Measurements from ENCODE around the gene ADAMTS4. TPM values are rescaled to one million over a fixed set of nuclear protein-coding genes. Genes with fewer than 3 reads are reported as not detected.

Gene ADAMTS4
- total and polyA plus RNA-seq, 9 of the 15 experiments (the other 6 are each of a cell fraction or from before 2014, with no cell fraction given) = 0.07 to 3.7 (median 0.41) TPM

DNA sequence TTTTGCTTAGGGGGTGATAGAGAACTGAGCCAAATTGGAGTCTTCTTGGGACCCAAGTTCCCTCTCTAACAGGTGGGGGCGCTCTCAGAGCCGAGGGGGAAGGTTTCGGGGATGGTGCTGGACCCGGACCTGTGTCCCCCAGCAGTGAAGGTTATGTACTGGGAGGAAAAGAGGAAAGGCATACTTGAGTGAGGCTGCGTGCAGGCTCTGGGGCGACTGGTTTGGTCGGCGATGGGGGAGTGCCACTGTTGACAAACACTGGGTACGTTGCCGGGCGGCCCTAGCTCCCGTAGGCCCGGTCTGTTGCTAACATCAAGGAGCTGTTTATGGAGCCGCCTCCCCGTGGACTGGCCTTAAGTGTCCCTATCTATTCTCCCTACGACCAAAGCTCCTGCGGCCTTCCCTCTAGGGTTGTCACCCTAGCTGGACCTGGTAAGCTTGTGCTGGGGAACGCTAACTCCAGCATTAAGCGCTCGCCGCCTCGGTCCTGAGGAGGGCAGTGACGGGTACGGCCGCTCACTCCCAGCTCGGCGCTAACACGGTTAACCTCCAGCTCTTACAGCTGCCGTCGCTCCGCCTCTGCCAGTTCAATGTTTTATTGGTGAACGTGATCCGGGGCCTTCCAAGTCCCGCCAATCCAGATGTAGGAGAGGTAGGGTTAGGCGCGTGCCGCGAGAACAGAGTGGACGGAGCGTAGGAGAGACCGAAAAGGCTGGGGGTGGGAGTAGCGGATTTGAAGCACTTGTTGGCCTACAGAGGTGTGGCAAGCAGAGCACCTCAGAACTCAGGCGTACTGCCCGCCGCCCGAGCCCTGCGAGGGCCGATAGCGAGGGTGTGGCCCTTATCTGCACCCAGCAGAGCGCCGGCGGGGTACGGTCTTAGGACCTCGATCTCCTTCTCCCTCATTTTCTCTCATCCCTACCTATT is 32.8 kb downstream of the ADAMTS4 start, which contains the start of gene PPOX (continued):
- TF ChIP-seq, protein P1, sequence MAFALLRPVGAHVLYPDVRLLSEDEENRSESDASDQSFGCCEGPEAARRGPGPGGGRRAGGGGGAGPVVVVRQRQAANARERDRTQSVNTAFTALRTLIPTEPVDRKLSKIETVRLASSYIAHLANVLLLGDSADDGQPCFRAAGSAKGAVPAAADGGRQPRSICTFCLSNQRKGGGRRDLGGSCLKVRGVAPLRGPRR (CRISPR knock-in tag; IDR thresholded peaks at IDR 0.05) = no peak
- TF ChIP-seq, protein P2, sequence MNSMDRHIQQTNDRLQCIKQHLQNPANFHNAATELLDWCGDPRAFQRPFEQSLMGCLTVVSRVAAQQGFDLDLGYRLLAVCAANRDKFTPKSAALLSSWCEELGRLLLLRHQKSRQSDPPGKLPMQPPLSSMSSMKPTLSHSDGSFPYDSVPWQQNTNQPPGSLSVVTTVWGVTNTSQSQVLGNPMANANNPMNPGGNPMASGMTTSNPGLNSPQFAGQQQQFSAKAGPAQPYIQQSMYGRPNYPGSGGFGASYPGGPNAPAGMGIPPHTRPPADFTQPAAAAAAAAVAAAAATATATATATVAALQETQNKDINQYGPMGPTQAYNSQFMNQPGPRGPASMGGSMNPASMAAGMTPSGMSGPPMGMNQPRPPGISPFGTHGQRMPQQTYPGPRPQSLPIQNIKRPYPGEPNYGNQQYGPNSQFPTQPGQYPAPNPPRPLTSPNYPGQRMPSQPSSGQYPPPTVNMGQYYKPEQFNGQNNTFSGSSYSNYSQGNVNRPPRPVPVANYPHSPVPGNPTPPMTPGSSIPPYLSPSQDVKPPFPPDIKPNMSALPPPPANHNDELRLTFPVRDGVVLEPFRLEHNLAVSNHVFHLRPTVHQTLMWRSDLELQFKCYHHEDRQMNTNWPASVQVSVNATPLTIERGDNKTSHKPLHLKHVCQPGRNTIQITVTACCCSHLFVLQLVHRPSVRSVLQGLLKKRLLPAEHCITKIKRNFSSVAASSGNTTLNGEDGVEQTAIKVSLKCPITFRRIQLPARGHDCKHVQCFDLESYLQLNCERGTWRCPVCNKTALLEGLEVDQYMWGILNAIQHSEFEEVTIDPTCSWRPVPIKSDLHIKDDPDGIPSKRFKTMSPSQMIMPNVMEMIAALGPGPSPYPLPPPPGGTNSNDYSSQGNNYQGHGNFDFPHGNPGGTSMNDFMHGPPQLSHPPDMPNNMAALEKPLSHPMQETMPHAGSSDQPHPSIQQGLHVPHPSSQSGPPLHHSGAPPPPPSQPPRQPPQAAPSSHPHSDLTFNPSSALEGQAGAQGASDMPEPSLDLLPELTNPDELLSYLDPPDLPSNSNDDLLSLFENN (IDR thresholded peaks at IDR 0.05; ENCODE audit: low read depth in 2 of 2, low read length in 2 of 2) = peak in 1 of 2 experiments; percentile 98; a peak in 2 of 4 replicates
- peak; percentile 47 for TF ChIP-seq DACH1 (IDR thresholded peaks at IDR 0.05; ENCODE audit: partially characterized antibody)
- no peak for TF ChIP-seq MAFK (IDR thresholded peaks at IDR 0.05; ENCODE audit: low read length)
- TF ChIP-seq, protein P3, sequence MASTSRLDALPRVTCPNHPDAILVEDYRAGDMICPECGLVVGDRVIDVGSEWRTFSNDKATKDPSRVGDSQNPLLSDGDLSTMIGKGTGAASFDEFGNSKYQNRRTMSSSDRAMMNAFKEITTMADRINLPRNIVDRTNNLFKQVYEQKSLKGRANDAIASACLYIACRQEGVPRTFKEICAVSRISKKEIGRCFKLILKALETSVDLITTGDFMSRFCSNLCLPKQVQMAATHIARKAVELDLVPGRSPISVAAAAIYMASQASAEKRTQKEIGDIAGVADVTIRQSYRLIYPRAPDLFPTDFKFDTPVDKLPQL (IDR thresholded peaks at IDR 0.05; ENCODE audit: extremely low read depth, insufficient read length) = no peak
- TF ChIP-seq ZNF785 (CRISPR knock-in tag; IDR thresholded peaks at IDR 0.05) = no peak
- TF ChIP-seq NFE2 (IDR thresholded peaks at IDR 0.05; ENCODE audit: low read depth) = peak; percentile 17; the same call in 1 of the 2 replicates
- no peak for TF ChIP-seq RBM39 (optimal IDR thresholded peaks at IDR 0.05; ENCODE audit: low read depth, low read length)
- TF ChIP-seq, protein P4, sequence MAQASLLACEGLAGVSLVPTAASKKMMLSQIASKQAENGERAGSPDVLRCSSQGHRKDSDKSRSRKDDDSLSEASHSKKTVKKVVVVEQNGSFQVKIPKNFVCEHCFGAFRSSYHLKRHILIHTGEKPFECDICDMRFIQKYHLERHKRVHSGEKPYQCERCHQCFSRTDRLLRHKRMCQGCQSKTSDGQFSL (CRISPR knock-in tag; IDR thresholded peaks at IDR 0.05) = peak; percentile 63; the same call in 1 of the 2 replicates
- TF ChIP-seq, protein P4 (tag; IDR thresholded peaks at IDR 0.05) = peak in 1 of 2 experiments; percentile 45; a peak in 1 of 4 replicates
- TF ChIP-seq, protein P5, sequence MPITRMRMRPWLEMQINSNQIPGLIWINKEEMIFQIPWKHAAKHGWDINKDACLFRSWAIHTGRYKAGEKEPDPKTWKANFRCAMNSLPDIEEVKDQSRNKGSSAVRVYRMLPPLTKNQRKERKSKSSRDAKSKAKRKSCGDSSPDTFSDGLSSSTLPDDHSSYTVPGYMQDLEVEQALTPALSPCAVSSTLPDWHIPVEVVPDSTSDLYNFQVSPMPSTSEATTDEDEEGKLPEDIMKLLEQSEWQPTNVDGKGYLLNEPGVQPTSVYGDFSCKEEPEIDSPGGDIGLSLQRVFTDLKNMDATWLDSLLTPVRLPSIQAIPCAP (CRISPR knock-in tag; IDR thresholded peaks at IDR 0.05; ENCODE audit: borderline replicate concordance) = no peak
- no peak; the same call in none of the 2 replicates for TF ChIP-seq RFX1 (IDR thresholded peaks at IDR 0.05)
- peak; percentile 90; the same call in 1 of the 2 replicates for TF ChIP-seq KDM2B (CRISPR knock-in tag; IDR thresholded peaks at IDR 0.05)
- TF ChIP-seq ZNF347 (CRISPR knock-in tag; IDR thresholded peaks at IDR 0.05; ENCODE audit: low read depth) = no peak
- TF ChIP-seq MCM7 (IDR thresholded peaks at IDR 0.05) = no peak
- TF ChIP-seq RCOR1 (IDR thresholded peaks at IDR 0.05; ENCODE audit: borderline replicate concordance in 1 of 2, low read depth in 2 of 2, low read length in 2 of 2) = peak; percentile 94 to 97
- TF ChIP-seq ZKSCAN3 (CRISPR knock-in tag; IDR thresholded peaks at IDR 0.05) = no peak
- TF ChIP-seq FOS (IDR thresholded peaks at IDR 0.05; ENCODE audit: extremely low read depth, insufficient read length) = peak; percentile 67
- no peak for TF ChIP-seq NUFIP1 (IDR thresholded peaks at IDR 0.05; ENCODE audit: partially characterized antibody)
- TF ChIP-seq EGR1 (conservative IDR thresholded peaks at IDR 0.05) = peak; percentile 75
